Transverse colon (tissue), 4 donors: ENCODE results near the gene SIX3. TPM values are rescaled to one million over a fixed set of nuclear protein-coding genes. Genes with fewer than 3 reads are reported as not detected.

ENCODE experiments used
- DNase-seq: peaks from one replicate; pipeline ENCODE4 v3.0.0-alpha.2; 2019
- H3K27ac ChIP-seq, 4 donors: fragments of 200-600 bp; sonication (generic); 2 replicates each; pipeline ENCODE4 v1.5.1; 2016 to 2018; ENCODE audit warnings: inconsistent platforms in 4 of 4
- H3K27me3 ChIP-seq: fragments of 200-600 bp; sonication (generic); 2 replicates; pipeline ENCODE4 v1.5.1; 2017; ENCODE audit warnings: inconsistent platforms
- H3K36me3 ChIP-seq, 4 donors: fragments of 200-600 bp; sonication (generic); 2 replicates each; pipeline ENCODE4 v1.5.1; 2017 to 2019; ENCODE audit warnings: inconsistent platforms in 4 of 4
- H3K4me1 ChIP-seq, 4 donors: fragments of 200-600 bp; sonication (generic); 2 replicates each; pipeline ENCODE4 v1.5.1; 2017 to 2020; ENCODE audit warnings: inconsistent platforms in 4 of 4
- H3K4me3 ChIP-seq, 4 donors: fragments of 200-600 bp; sonication (generic); 1 replicate in 1 of 4; 2 replicates in 3 of 4; pipeline versions ENCODE4 v1.5.1 to v1.6.1; 2017 to 2019; ENCODE audit warnings: inconsistent platforms in 4 of 4
- H3K9me3 ChIP-seq, 2 donors: fragments of 200-600 bp; sonication (generic); 2 replicates each; pipeline ENCODE4 v1.5.1; 2017 to 2019; ENCODE audit warnings: inconsistent platforms in 2 of 2
- EP300 ChIP-seq: sonication (generic); formaldehyde crosslinking; IDR thresholded peaks from one replicate; pipeline ENCODE4 v1.6.1; 2017; ENCODE audit warnings: antibody characterized with exemption, low read depth
- POLR2A ChIP-seq: fragments of 450-650 bp; IDR thresholded peaks from one replicate; pipeline ENCODE4 v1.6.1; 2016; ENCODE audit warnings: antibody characterized with exemption, mild to moderate bottlenecking, moderate library complexity
- POLR2AphosphoS5 ChIP-seq, 3 donors: sonication (generic); formaldehyde crosslinking; IDR thresholded peaks; one replicate each; pipeline ENCODE4 v1.6.1; 2016; ENCODE audit warnings: antibody characterized with exemption in 3 of 3
- WGBS, 2 donors: methylation state at CpG; one replicate each; pipeline ENCODE4 v1.1.5; 2018; ENCODE audit warnings: low coverage in 1 of 2; 5-methylcytosine and 5-hydroxymethylcytosine counted together
- in situ Hi-C, 4 donors: fragments of 200-750 bp; cut with MboI; loops; one replicate each; pipeline versions ENCODE4 v1.15.0 to v1.15.1; 2017; ENCODE audit warnings: low sequenced_read_pairs in 3 of 4, low pct_ligation_motif_present in 1 of 4, low pct_unique_long_range_greater_than_20kb in 1 of 4
- intact Hi-C: fragments of 100-400 bp; cut with DNase I; formaldehyde crosslinking; loops from one replicate; pipeline ENCODE4 v1.15.1; 2023; ENCODE audit warnings: low total_unique reads
- total RNA-seq, 4 donors: library from RNA; depleted of rRNA; stranded (reverse); fragments of >200 nt; gene quantifications; one replicate each; pipeline ENCODE4 v1.1.0, GENCODE V29; 2016
- TF ChIP-seq, protein P1 (sequence below), 5 experiments: fragments of 200-600 bp in 3 of 5; fragments of 450-650 bp in 2 of 5; sonication (generic) in 3 of 5; IDR thresholded peaks; 1 replicate in 2 of 5; 2 replicates in 3 of 5; pipeline ENCODE4 v1.5.1; 2016 to 2017; ENCODE audit warnings: antibody characterized with exemption in 5 of 5, inconsistent platforms in 3 of 5, mild to moderate bottlenecking in 2 of 5, moderate library complexity in 1 of 5

The SIX3 gene
- total RNA-seq, 4 donors from 2014 or later = not detected

DNA sequence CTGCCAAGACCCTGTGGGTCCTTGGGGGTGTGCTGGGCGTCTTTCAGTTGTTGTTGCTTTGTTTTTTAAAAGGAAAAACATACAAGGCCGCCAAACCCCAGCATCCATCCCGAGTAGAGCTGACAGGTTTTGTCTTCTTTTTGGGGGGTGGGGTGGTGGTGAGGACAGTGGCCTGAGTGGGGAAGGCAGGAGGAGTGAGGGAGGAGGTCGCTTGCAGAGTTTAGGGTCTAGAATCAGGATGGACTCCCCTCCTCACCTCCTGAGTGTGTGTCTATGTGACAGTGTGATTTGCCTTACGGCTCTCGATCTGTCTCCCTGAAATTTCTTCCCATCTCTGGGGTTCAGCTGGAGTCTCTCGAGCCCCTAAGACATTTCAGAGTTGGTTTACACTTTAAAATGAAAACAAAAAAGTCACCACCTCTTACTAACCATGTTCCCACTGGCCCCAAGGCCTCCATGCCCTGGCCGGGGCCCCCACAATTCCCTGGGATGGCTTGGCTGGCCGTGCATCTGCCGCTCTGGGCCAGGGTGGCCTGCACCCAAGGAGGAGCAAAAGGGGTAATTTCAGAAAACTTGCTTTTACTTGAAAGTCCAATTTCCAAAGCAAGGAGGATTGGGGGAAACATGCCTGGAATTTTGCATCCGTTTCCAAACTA is 5.0 kb downstream of the SIX3 start:
- DNase-seq = no peak
- in situ Hi-C loops = no loop called here

GRCh38 chr2:44947028-44947375 is 5.5 kb downstream of the SIX3 start:
- TF ChIP-seq POLR2A (no peak), EP300 (no peak), POLR2AphosphoS5 (IDR thresholded peaks at IDR 0.05) (no peak)
- TF ChIP-seq, protein P1, sequence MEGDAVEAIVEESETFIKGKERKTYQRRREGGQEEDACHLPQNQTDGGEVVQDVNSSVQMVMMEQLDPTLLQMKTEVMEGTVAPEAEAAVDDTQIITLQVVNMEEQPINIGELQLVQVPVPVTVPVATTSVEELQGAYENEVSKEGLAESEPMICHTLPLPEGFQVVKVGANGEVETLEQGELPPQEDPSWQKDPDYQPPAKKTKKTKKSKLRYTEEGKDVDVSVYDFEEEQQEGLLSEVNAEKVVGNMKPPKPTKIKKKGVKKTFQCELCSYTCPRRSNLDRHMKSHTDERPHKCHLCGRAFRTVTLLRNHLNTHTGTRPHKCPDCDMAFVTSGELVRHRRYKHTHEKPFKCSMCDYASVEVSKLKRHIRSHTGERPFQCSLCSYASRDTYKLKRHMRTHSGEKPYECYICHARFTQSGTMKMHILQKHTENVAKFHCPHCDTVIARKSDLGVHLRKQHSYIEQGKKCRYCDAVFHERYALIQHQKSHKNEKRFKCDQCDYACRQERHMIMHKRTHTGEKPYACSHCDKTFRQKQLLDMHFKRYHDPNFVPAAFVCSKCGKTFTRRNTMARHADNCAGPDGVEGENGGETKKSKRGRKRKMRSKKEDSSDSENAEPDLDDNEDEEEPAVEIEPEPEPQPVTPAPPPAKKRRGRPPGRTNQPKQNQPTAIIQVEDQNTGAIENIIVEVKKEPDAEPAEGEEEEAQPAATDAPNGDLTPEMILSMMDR (IDR thresholded peaks at IDR 0.05) = no peak
- 71 to 82% methylated on average over 1 to 5 of the region's 5 CpGs for WGBS, 2 donors
- Histone ChIP-seq H3K9me3 (no peaks in the 10 kb centered on the region), H3K4me1 (peaks cover 8 to 34% (median 23%) of the 10 kb centered on the region in 4 donors), H3K27me3 (peaks cover 100% of the 10 kb centered on the region), H3K27ac (no peak overlapping the region), H3K4me3 (no peak overlapping the region), H3K36me3 (no peaks in the 10 kb centered on the region)
- no peak for DNase-seq
- in situ Hi-C loops (no loop called here), intact Hi-C loops (no loop called here)

More for the DNA sequence above, 5.0 kb downstream of the SIX3 start:
- 77 to 82% methylated on average over 2 to 11 of the region's 11 CpGs for WGBS, 2 donors
- Histone ChIP-seq H3K9me3 (no peaks in the 10 kb centered on the region), H3K36me3 (no peaks in the 10 kb centered on the region), H3K27ac (no peak overlapping the region), H3K4me3 (no peak overlapping the region), H3K27me3 (peaks cover 100% of the 10 kb centered on the region), H3K4me1 (peaks cover 7 to 35% (median 24%) of the 10 kb centered on the region in 4 donors)
- intact Hi-C loops = no loop called here
- TF ChIP-seq POLR2AphosphoS5 (IDR thresholded peaks at IDR 0.05) (no peak), EP300 (no peak), POLR2A (no peak)
- TF ChIP-seq, protein P1 (IDR thresholded peaks at IDR 0.05) = no peak

DNA sequence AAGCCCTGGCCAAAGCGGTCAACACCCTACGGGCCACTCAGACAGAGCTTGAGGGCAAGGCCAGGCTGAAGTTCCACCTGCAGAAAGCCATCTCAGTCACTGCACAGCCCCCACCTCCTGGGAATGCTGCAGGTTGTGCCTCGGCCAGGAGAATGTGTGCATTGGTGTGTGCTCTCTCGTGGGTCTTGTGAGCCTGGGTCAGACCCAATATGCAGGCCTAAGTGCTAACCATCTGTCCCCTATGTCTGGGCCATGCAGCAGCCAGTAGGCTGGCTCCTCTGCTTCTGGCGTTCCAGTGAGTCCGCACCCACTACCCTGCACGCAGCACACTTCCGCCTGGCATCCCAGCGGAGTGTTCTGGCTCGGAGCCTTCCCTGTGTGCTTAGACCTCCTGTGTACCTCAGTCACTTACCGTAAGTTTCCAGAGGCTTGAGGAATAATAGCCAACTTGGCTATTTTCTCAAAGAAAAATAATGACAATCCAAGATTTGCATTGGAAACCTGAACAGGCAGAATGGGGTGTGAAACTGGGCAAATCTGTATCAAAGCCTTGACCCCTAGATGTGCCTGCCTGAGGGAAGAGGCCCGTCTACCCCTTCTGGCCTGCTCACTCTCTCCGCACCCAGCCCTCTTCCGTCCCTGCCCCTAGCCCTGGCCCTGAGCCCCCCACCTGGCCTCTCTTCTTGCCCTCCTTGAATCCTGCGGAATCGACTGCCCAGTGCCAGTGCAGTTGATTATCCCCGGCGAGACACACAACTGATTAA is 7.2 kb downstream of the SIX3 start:
- no peak for DNase-seq
- intact Hi-C loops (no loop called here), in situ Hi-C loops (no loop called here)
- Histone ChIP-seq H3K9me3 (no peaks in the 10 kb centered on the region), H3K27me3 (peaks cover 100% of the 10 kb centered on the region), H3K4me3 (no peak overlapping the region), H3K36me3 (no peaks in the 10 kb centered on the region), H3K4me1 (peaks cover 18 to 32% (median 26%) of the 10 kb centered on the region in 4 donors), H3K27ac (no peak overlapping the region)
- TF ChIP-seq POLR2AphosphoS5 (IDR thresholded peaks at IDR 0.05) (no peak), EP300 (no peak), POLR2A (no peak)
- TF ChIP-seq, protein P1 (IDR thresholded peaks at IDR 0.05) = no peak
- WGBS, 2 donors = 83 to 92% methylated on average over 2 to 18 of the region's 18 CpGs

- intact Hi-C loops = loop anchor here (5.0 kb wide), 1 partner anchor 467 kb away; no protein-coding TSS in a partner anchor
Measured at GRCh38 chr2:44949329-44950151, 8.0 kb downstream of the SIX3 start.

More at GRCh38 chr2:44949329-44950151, 8.0 kb downstream of the SIX3 start:
- in situ Hi-C loops = loop anchor here (10.0 to 25.0 kb wide), 4 partner anchors 462 to 912 kb away; no protein-coding TSS in a partner anchor
- Histone ChIP-seq H3K4me3 (no peak overlapping the region), H3K27me3 (peaks cover 100% of the 10 kb centered on the region), H3K27ac (no peak overlapping the region), H3K36me3 (no peaks in the 10 kb centered on the region), H3K9me3 (no peaks in the 10 kb centered on the region), H3K4me1 (peaks cover 11 to 27% (median 22%) of the 10 kb centered on the region in 4 donors)
- 14% methylated on average over 54 of the region's 54 CpGs; no CpG with 5 or more reads in 1 of the 2 donors for WGBS, 2 donors
- DNase-seq = no peak
- TF ChIP-seq POLR2A (no peak), EP300 (no peak), POLR2AphosphoS5 (IDR thresholded peaks at IDR 0.05) (no peak)
- TF ChIP-seq, protein P1 (IDR thresholded peaks at IDR 0.05) = no peak
